Heart right ventricle (tissue), 16 donors: ENCODE measurements around the gene BIN1. TPM values are rescaled to one million over a fixed set of nuclear protein-coding genes. Genes with fewer than 3 reads are reported as not detected.
A peak's percentile ranks its signal among the peaks of the same experiment; 100 is the strongest.

ENCODE experiments used
- ATAC-seq, 8 donors: fragments of 200-7000 bp; cut with Tn5 transposase; one replicate each; pipeline ENCODE4 v1.9.1; 2020; ENCODE audit warnings: mild to moderate bottlenecking in 8 of 8, moderate library complexity in 8 of 8, moderate number of reproducible peaks in 1 of 8
- DNase-seq, 2 donors: peaks; one replicate each; pipeline ENCODE4 v3.0.0-alpha.2; 2020
- H3K27ac ChIP-seq, 10 donors: fragments of 200-600 bp; sonication (generic) in 2 of 10; one replicate each; pipeline versions ENCODE4 v1.5.0 to v1.8.0; 2020 to 2022; ENCODE audit warnings: mild to moderate bottlenecking in 3 of 10
- H3K27me3 ChIP-seq, 7 donors: fragments of 200-600 bp; one replicate each; pipeline ENCODE4 v1.8.0; 2021 to 2022; ENCODE audit warnings: mild to moderate bottlenecking in 2 of 7
- H3K36me3 ChIP-seq, 9 donors: fragments of 200-600 bp; sonication (generic) in 1 of 9; one replicate each; pipeline versions ENCODE4 v1.5.0 to v1.8.0; 2020 to 2022; ENCODE audit warnings: mild to moderate bottlenecking in 2 of 9
- H3K4me1 ChIP-seq, 9 donors: fragments of 200-600 bp; sonication (generic) in 1 of 9; one replicate each; pipeline versions ENCODE4 v1.5.0 to v1.8.0; 2020 to 2022; ENCODE audit warnings: mild to moderate bottlenecking in 4 of 9
- H3K4me3 ChIP-seq, 10 donors: fragments of 200-600 bp; sonication (generic) in 2 of 10; one replicate each; pipeline versions ENCODE4 v1.5.0 to v1.8.0; 2020 to 2022; ENCODE audit warnings: mild to moderate bottlenecking in 7 of 10, moderate library complexity in 2 of 10
- H3K9me3 ChIP-seq, 11 donors: fragments of 200-600 bp in 10 of 11; sonication (generic) in 2 of 11; one replicate each; pipeline versions ENCODE4 v1.5.0 to v1.8.0; 2013 to 2022; ENCODE audit warnings: mild to moderate bottlenecking in 2 of 11, control low read depth in 1 of 11, moderate library complexity in 1 of 11
- WGBS, 2 donors: extraction: QIAGEN DNeasy Blood & Tissue Kit; methylation state at CpG; one replicate each; pipeline ENCODE4 v1.1.7; 2013; ENCODE audit warnings: inconsistent platforms in 1 of 2; 5-methylcytosine and 5-hydroxymethylcytosine counted together
- intact Hi-C, 10 donors: fragments of 100-400 bp; cut with DNase I; formaldehyde crosslinking; loops; one replicate each; pipeline versions ENCODE4 v1.11.1 to v1.14.2; 2022
- polyA plus RNA-seq, 2 donors: library from polyadenylated mRNA; stranded (reverse); fragments of 200-250 nt; gene quantifications; one replicate each; pipeline ENCODE4 v1.2.3, GENCODE V29; 2013
- total RNA-seq, 10 donors: library from RNA; stranded (reverse); fragmentation: NEBNext Ultra II Directional in 3 of 10; extraction: Animal tissue kit (Norgen Biotek cat#: 25700) in 3 of 10; gene quantifications; one replicate each; pipeline versions ENCODE4 v1.2.1 to v1.2.4, GENCODE V29; 2021 to 2023
- TF ChIP-seq, protein P1 (sequence below), 9 donors: fragments of 200-600 bp; sonication (generic) in 2 of 9; IDR thresholded peaks; one replicate each; pipeline versions ENCODE4 v1.5.0 to v1.8.0; 2021 to 2022; ENCODE audit warnings: antibody characterized with exemption in 9 of 9, mild to moderate bottlenecking in 5 of 9, moderate library complexity in 1 of 9
- donor health status: Arrhythmogenic right ventricular cardiomyopathy.
- donor health status: ischemic (EF 13 %, LVEDD 7.1; RV severe dilation, severe dysfunction).
- donor health status: healthy with polysubstance abuse.
- donor health status: DM: no; HTN: yes; CAD: no.
- donor health status: DM: no; HTN: no; CAD: no.
- donor health status: ischemic (EF 25% LVEDD 6.9; RV normal size, moderate dysfunction).
- donor health status: ischemic (EF 25% LVEDD 5.7; RV mildly dilated, moderate dysfunction).
- donor health status: healthy.
- donor health status: DM: yes; HTN: yes; CAD: no.
- donor health status: Ischemic cardiomyopathy.
- donor health status: ischemic (EF 35%, LVEDD 5.7; RV mildly dilated, moderate dysfunction).
- donor health status: nonischemic (EF 11% LVEDD 7.7; RV severe dilation, severe dysfunction).
- donor health status: DM: yes; HTN: yes; CAD: no.
- donor health status: PGD.
- donor health status: ischemic (EF 29% LVEDD 5.4; RV normal size, mild dysfunction).
- donor health status: nonischemic (EF 23%, LVEDD 6.1; RV moderate dilation, normal function).

BIN1 gene
- total and polyA plus RNA-seq, 12 donors: 8.4 to 21.7 (median 16.0) TPM

DNA sequence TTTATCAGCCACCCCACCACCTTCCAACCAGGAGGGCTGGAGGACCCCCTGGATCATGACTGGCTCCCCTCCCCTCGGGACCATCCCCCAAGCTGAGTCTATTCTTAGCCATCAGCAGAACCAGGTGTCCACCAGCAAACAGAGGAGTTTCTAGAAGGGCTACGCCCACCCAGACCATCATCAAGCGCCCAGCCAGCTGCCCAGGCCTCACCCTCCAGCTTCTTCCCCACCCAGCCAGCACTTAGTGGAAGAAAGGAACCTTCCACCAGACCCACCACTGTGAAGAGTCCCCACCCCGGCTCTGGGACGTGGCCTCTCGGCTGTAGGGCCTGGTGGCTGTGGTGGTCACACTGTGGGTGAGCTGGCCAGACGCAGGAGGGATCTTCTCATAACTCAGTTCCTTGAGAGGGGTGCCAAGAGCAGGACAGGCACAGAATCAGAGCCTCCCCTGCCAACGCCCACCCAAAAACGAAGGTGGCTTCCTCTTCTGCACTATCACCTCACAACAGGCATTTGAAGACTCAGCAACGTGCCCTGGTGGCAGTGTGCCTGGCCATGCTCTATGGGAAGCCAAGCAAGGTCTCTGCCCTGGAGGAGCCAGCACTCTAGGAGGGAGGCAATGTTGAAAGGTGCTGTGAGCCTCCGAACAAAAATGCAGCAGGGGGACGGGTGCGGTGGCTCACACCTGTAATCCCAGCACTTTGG, 19.0 kb downstream of the BIN1 start:
- Histone ChIP-seq H3K27me3 (no peaks in the 10 kb centered on the region), H3K4me3 (peak overlapping the region in 3 of 10 donors; percentile 5 to 37 (median 27)), H3K27ac (peak overlapping the region in 9 of 10 donors; percentile 53 to 85 (median 73)), H3K9me3 (no peaks in the 10 kb centered on the region), H3K36me3 (no peaks in the 10 kb centered on the region), H3K4me1 (peaks cover 8 to 53% (median 40%) of the 10 kb centered on the region in 9 donors)
- ATAC-seq (peak in 2 of 8 donors; percentile 2 to 5), DNase-seq (peak in 1 of 2 donors; percentile 10)
- TF ChIP-seq, protein P1, sequence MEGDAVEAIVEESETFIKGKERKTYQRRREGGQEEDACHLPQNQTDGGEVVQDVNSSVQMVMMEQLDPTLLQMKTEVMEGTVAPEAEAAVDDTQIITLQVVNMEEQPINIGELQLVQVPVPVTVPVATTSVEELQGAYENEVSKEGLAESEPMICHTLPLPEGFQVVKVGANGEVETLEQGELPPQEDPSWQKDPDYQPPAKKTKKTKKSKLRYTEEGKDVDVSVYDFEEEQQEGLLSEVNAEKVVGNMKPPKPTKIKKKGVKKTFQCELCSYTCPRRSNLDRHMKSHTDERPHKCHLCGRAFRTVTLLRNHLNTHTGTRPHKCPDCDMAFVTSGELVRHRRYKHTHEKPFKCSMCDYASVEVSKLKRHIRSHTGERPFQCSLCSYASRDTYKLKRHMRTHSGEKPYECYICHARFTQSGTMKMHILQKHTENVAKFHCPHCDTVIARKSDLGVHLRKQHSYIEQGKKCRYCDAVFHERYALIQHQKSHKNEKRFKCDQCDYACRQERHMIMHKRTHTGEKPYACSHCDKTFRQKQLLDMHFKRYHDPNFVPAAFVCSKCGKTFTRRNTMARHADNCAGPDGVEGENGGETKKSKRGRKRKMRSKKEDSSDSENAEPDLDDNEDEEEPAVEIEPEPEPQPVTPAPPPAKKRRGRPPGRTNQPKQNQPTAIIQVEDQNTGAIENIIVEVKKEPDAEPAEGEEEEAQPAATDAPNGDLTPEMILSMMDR (IDR thresholded peaks at IDR 0.05): no peak
- intact Hi-C loops: no loop called here
- WGBS, 2 donors: 58 to 68% methylated on average over 13 of the region's 13 CpGs

DNA sequence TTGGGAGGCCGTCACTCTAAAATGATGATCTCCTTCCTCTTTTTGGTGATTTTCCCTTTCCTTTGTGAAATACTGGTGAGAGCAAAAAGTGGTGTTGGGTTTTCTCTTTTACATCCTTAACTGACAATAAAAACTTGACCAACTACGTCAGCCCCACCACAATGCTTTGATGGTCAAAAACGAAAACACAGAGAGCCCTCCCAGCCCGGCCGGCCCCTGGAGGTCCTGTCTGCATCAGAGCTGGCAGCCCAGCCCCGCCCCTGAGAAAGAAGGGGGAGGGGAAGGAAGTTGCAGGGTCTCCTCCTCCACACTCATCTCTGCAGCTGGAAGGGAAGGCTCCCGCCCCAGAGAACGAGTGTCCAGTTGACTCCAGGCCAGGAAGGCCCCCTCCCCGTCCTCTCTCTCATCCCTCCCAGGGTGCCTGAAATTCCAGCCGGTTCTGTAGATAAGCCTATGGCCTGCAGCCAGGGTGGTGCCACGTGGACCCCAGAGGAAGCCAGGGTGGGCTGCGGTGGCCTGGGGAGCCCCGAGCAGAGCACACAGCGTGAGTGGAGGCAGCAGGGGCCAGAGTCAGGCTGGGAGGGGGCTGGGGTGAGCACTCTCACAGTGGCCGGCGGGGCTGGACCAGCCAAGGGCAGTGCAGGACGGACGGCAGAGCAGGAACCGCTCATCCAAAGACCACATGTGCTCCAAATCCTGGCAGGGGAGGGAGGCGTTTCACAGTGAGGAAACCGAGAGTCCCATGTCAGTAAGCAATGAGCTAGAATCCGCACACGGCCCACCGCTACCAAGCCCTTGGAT, 19.8 kb downstream of the BIN1 start:
- peak; percentile 55 to 82 (median 72) for ATAC-seq
- TF ChIP-seq, protein P1 (IDR thresholded peaks at IDR 0.05): no peak
- peak; percentile 79 to 89 for DNase-seq
- Histone ChIP-seq H3K4me3 (peak overlapping the region in 9 of 10 donors; percentile 5 to 48 (median 38)), H3K9me3 (no peaks in the 10 kb centered on the region), H3K36me3 (no peaks in the 10 kb centered on the region), H3K27ac (peak overlapping the region in 9 of 10 donors; percentile 53 to 85 (median 73)), H3K27me3 (no peaks in the 10 kb centered on the region), H3K4me1 (peaks cover 8 to 61% (median 40%) of the 10 kb centered on the region in 9 donors)
- intact Hi-C loops: no loop called here
- WGBS, 2 donors: 7% methylated on average over 21 to 24 of the region's 24 CpGs

DNA sequence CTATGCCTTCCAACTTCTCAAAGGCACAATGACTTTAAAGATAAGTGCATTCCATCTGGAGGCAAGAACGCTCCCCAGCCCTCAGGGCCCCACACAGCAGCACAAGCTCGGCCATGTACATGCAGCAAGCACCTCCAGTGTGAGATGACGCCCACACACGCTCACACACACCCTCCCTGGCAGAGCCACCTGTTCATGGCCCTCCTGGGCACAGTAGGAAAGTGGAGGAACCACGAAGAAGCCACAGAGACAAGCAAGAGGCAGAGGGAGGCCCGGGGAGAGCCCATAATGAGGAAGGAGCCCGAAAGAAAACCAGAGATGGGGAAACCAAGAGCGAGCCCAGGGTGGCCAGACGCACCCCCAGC, 21.7 kb downstream of the BIN1 start:
- 77 to 81% methylated on average over 9 of the region's 9 CpGs for WGBS, 2 donors
- Histone ChIP-seq H3K27ac (peak overlapping the region in 5 of 10 donors; percentile 15 to 85 (median 63)), H3K9me3 (no peaks in the 10 kb centered on the region), H3K4me1 (peaks cover 8 to 78% (median 50%) of the 10 kb centered on the region in 9 donors), H3K36me3 (no peaks in the 10 kb centered on the region), H3K27me3 (no peaks in the 10 kb centered on the region), H3K4me3 (no peak overlapping the region)
- DNase-seq (no peak), ATAC-seq (no peak)
- TF ChIP-seq, protein P1 (IDR thresholded peaks at IDR 0.05): no peak
- intact Hi-C loops: no loop called here

DNA sequence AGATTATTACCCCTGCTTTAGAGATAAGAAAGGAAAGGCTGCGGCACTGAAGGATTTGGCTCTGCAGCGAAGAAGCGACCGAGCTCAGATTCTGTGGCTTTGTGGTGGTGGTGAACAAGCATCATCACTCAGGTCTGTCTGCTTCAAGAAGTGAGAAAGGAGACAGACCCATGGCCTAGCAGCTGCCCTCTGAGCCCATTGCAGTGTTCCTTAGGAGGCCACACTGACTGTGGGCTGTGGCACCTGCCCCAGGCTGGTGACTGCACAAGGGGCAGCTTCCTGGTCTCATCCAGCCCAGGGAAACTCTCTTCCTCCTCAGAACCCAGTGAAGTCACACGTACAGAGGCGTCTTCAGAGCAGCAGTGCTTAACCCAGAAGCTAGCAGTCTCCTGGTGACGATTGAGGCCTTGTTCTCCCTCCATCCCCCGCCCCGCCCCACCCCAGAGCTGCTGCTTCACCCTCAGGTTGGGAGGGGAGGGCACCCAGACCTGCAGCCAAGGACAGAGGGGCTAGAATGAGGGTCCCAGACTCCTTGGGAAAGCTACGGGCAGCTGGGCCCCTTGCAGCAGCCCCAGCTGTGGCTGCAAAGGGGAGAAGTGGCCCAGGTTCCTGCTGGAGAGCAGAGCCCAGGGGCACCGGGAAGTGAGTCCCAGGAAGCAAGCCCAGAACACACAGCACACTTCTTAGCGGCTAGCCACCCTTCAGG, 22.2 kb downstream of the BIN1 start:
- Histone ChIP-seq H3K4me3 (no peak overlapping the region), H3K36me3 (no peaks in the 10 kb centered on the region), H3K4me1 (peaks cover 8 to 79% (median 50%) of the 10 kb centered on the region in 9 donors), H3K9me3 (no peaks in the 10 kb centered on the region), H3K27ac (peak overlapping the region in 7 of 10 donors; percentile 30 to 85 (median 44)), H3K27me3 (no peaks in the 10 kb centered on the region)
- intact Hi-C loops: no loop called here
- no peak for ATAC-seq
- no peak for DNase-seq
- TF ChIP-seq, protein P1 (IDR thresholded peaks at IDR 0.05): no peak
- 78 to 82% methylated on average over 12 of the region's 12 CpGs for WGBS, 2 donors
